GM06990 (cell line): Measurements from ENCODE around the gene RTN4RL1.
"Not testable (repeated sequence)": the region's sequence is repeated elsewhere in the genome, so short reads cannot be mapped to it uniquely, and the experiment has no call there.

Source experiments
- DNase-seq: peaks from one replicate; pipeline ENCODE4 v3.0.0-alpha.2; 2011; ENCODE audit not compliant: insufficient read length; ENCODE audit errors: extremely low read depth
- H3K27me3 ChIP-seq: replicated peaks from 2 replicates; pipeline ENCODE4 v1.6.0; 2011; ENCODE audit warnings: low read length; ENCODE audit not compliant: control insufficient read depth, insufficient read depth
- H3K36me3 ChIP-seq: 2 replicates; pipeline ENCODE4 v1.5.1; 2011; ENCODE audit warnings: low read length; ENCODE audit not compliant: control insufficient read depth, insufficient read depth
- H3K4me3 ChIP-seq: replicated peaks from 2 replicates; pipeline ENCODE4 v1.5.1; 2011; ENCODE audit warnings: low read depth, mild to moderate bottlenecking, control low read depth, low read length
- CTCF ChIP-seq: IDR thresholded peaks from 2 replicates; pipeline ENCODE4 v1.5.1; 2011; ENCODE audit warnings: low read length, control low read depth, mild to moderate bottlenecking, inconsistent platforms; ENCODE audit not compliant: insufficient read depth, poor library complexity, severe bottlenecking

RTN4RL1 gene

GRCh38 chr17:1985686-1986085 lies 39.4 kb downstream of the RTN4RL1 start:
- no peak overlapping the region for H3K4me3 ChIP-seq
- H3K27me3 ChIP-seq = no peaks in the 10 kb centered on the region; the same call in 1 of the 2 replicates
- TF ChIP-seq CTCF = no peak
- DNase-seq = no peak
- H3K36me3 ChIP-seq = no peaks in the 10 kb centered on the region

GRCh38 chr17:1985093-1985492 lies 40.0 kb downstream of the RTN4RL1 start:
- DNase-seq = no peak
- Histone ChIP-seq H3K4me3 (no peak overlapping the region), H3K27me3 (no peaks in the 10 kb centered on the region; the same call in 1 of the 2 replicates), H3K36me3 (no peaks in the 10 kb centered on the region)
- no peak for TF ChIP-seq CTCF

- not testable (repeated sequence) for H3K27me3 ChIP-seq, H3K4me3 ChIP-seq, DNase-seq, H3K36me3 ChIP-seq
Observed at GRCh38 chr17:1982793-1983366, 42.3 kb downstream of the RTN4RL1 start.

GRCh38 chr17:1980665-1981250 lies 44.4 kb downstream of the RTN4RL1 start:
- no peak for TF ChIP-seq CTCF
- Histone ChIP-seq H3K27me3 (no peaks in the 10 kb centered on the region; the same call in 1 of the 2 replicates), H3K4me3 (no peak overlapping the region), H3K36me3 (no peaks in the 10 kb centered on the region)
- DNase-seq = no peak

GRCh38 chr17:1979182-1979985 lies 45.8 kb downstream of the RTN4RL1 start:
- Histone ChIP-seq H3K36me3 (no peaks in the 10 kb centered on the region), H3K4me3 (no peak overlapping the region), H3K27me3 (no peaks in the 10 kb centered on the region; the same call in 1 of the 2 replicates)
- DNase-seq = no peak
- TF ChIP-seq CTCF = no peak

GRCh38 chr17:1978396-1978949 lies 46.7 kb downstream of the RTN4RL1 start:
- DNase-seq = no peak
- no peak for TF ChIP-seq CTCF
- H3K27me3 ChIP-seq = no peaks in the 10 kb centered on the region; the same call in 1 of the 2 replicates

More at GRCh38 chr17:1978396-1978949, 46.7 kb downstream of the RTN4RL1 start:
- H3K36me3 ChIP-seq = no peaks in the 10 kb centered on the region
- no peak overlapping the region for H3K4me3 ChIP-seq
